Raji (cell line): ENCODE results near the gene HES7.
A peak's percentile ranks its signal among the peaks of the same experiment; 100 is the strongest.

Source experiments
- POLR2A ChIP-seq: IDR thresholded peaks from 2 replicates; pipeline ENCODE4 v1.6.1; 2011; ENCODE audit warnings: low read depth, low read length, control low read depth; ENCODE audit not compliant: insufficient read depth

HES7 gene

GRCh38 chr17:8138374-8138671 lies 14.4 kb upstream of the HES7 start:
- no peak for TF ChIP-seq POLR2A

- no peak for TF ChIP-seq POLR2A
Observed at GRCh38 chr17:8137645-8138373, 13.9 kb upstream of the HES7 start.

DNA sequence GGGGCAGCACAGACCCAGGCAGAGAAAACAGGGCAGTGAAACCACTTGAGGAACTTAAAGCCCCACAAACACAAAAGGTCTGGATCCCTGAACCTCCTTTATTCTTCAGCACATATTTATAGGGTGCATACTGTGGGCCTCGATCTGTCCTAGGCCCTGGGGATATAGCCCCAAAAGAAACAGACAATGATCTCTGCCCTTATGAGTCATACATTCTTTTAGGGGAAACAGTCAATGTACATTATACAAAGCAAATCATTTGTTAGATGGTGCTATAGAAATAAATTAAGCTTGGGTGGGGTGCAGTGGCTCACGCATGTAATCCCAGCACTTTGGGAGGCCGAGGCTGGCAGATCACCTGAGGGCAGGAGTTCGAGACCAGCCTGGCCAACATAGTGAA lies 10.0 kb upstream of the HES7 start:
- no peak for TF ChIP-seq POLR2A

DNA sequence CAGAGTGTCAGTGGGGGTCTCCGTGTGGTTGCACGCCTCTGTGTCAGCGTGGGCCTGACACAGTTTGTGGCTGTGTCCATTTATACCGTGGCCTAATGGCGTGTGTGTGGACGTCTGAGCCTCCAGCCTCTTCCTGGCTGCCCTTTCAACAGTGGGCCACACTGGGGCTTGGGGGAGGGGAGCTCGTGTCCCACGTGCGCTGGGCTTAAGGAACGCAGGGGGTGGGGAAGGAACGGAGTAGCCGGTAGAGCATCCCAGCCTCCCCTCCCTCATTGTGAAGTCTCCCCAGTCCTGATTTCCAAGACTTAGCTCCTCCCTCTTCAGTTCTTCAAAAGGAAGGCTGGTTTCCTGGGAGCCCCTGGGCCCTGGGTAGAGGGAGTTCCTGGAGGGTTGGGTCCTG lies 9.5 kb upstream of the HES7 start:
- no peak for TF ChIP-seq POLR2A

- no peak for TF ChIP-seq POLR2A
Observed at GRCh38 chr17:8131844-8132441, 8.0 kb upstream of the HES7 start.

DNA sequence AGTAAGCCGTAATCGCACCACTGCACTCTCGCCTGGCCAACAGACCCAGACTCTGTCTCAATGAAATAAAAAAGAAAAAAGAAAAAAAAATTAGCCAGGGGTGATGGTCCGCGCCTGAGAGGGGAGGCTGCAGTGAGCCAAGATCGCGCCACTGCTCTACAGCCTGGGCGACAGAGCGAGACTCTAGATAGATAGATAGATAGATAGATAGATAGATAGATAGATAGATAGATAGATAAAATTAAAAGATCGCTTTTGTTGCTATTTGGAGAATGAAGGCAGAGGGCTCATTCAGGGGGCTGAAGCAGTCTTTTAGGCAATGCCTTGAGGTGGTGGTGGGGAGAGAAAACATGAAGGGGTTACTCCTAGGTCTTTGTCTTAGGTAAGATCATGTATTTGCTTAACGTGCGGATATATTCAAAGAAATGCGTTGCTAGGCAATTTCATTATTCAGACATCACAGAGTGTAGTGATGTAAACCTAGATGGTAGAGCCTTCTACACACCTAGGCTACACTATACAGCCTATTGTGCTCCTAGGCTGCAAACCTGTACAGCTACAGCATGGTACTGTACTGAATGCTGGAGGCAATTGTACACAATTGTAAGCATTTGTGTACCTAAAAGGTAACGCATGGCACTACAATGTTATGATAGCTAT lies 4.3 kb upstream of the HES7 start:
- TF ChIP-seq POLR2A, result no peak

DNA sequence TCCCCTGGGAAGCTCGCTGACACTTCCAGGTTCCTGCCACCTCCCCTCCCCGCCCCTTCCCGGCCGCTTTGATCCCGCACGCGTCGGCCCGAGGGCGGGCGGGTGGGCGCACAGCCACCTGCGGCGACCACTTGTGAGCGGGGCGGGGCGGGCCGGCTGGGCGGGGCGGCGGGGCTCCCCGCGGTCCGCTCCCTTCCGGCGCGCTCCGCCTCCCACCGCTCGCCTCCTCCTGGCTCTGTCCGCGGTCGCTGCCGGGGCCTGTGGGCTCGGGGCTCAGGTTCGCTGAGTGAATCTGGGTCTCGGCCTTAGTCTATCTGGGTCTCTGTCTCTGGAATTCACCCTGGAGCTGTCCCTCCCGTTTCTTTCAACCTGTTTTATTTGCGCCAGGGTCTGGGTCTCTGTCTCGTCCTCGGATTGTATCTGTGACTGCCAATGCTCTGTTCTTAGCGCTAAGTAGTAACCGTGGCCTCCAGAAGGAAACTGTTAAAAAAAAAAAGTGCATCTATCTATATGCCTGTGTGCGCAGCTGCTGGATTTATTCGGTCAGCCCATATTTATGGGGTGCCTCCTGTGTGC lies 2.7 kb upstream of the HES7 start:
- TF ChIP-seq POLR2A, result 0 out of 2 replicates have a peak, but pooled peaks have one; percentile 39

DNA sequence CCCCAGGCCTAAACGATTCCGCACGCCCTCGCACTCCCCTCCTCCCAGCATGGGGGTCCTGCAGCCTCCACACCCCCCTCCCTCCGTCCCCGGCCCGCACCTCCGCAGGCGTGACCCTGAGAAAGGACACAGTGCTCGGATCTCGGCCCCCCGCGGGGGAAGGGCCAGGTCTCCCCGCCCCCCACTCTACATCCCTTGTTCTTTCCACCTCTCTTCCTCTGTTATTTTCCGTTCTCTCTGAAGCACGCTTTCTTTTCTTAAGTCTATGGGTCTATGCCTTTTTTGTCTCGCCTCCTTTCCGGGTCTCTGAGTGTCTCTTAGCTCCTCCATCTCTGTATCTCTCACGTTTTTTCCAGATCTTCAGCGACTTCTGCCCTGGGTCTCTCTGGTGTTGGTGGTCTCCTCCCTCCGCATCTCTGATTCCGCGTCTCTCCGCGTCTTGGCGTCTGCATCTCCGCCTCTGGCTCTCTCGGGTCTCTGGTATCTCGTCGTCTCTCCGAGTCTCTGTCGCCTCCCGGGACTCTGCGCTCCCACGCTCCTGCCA lies 2.1 kb upstream of the HES7 start:
- TF ChIP-seq POLR2A, result no peak

- peak; percentile 51 for TF ChIP-seq POLR2A
Observed at GRCh38 chr17:8125154-8125946, 1.4 kb upstream of the HES7 start.

DNA sequence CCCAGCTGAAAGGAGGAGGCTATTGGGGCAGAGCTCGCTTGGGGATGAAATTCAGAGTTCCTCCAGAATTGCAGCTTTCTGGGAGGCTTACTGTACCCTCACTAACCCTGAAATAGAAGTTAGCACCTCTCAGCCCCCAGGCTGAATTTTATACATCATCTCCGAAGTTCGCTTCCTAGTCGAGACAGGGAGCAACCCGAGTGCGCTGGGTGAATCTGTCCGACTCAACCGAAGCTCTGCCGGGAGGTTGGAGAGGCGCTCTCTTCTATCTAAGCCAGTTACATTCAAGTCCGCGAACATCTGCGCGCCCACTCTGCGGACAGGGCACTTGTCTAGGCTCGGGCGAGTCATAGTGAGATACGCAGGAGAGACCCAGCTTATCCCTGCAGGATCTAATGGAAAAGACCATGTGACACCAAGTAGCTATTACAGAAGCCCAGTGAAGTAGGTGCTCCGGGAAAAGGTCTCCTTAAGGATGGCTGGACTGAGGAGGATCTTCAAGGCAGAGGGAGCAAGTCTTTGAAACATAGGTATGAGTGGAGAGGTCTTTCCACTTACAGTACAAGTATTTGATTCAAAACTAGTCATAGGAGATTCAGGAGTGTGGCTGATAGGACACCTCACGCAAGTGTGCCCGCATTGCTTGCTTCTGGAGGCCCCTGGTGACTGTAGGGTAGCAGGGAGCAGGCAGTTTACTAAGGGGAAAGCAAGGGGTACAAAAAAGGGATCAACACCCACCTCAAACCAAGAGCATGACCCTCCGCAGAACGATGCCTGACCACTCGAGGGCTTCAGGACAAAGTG lies 646 bp upstream of the HES7 start:
- TF ChIP-seq POLR2A, result no peak

DNA sequence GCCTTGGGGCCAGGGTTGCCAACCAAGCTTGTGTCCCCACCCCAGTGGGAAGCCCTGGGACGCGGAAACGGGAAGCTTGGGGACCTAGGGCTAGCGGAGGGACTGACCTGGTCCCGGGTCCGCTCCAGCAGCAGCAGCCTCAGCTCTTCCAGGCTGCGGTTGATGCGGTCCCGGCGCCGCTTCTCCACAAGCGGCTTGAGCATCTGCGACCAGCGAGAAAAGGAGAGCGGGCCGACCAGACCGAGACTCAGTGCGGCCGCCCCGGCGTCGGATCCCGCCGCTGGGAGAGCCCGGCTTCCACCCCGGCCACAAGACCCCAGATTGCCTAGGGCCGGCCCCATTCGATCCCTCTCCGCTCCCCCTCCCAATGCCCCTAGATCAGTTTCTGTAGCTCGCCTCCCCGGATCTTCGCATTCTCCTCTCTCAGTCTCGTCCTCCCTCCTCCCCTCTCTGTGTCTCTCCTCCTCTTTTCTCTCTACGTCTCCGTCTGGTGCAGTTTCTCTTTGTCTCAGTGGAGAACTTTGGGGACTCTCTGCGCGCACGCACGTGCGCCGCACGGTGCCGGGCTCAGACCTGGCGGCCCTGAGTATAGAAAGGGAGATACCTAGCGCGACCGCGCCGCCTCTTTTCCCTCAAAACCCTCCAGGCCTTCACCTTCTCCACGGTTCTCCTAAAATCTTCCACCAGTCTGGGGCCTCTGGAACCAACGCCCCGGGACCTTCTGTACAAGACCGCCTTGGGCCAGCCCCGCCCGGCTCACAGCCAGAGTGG lies 797 bp downstream of the HES7 start:
- no peak for TF ChIP-seq POLR2A

- TF ChIP-seq POLR2A, result no peak
Observed at GRCh38 chr17:8122422-8122923, 1.4 kb downstream of the HES7 start.

- peak; percentile 24; the same call in 1 of the 2 replicates for TF ChIP-seq POLR2A
Observed at GRCh38 chr17:8121681-8122421, 2.1 kb downstream of the HES7 start.
